GM12878 (cell line): ENCODE results near the gene PDIK1L. TPM values are rescaled to one million over a fixed set of nuclear protein-coding genes. Genes with fewer than 3 reads are reported as not detected.

Experiments used
- ATAC-seq: fragments of 200-7000 bp; cut with Tn5 transposase; 3 replicates; pipeline ENCODE4 v1.9.1; 2020; ENCODE audit warnings: mild to moderate bottlenecking, moderate library complexity
- BruUV-seq: library from RNA; stranded (reverse); fragments of 400-500 nt; replicated peaks from 2 replicates; lab custom pipeline; 2021; lab: Mats Ljungman, UMichigan
- CTCF ChIA-PET: fragments of 300-600 bp; sonication (Branson Sonifier 250); formaldehyde crosslinking; extraction: SDS; loops from one replicate; lab custom pipeline; 2021; ENCODE audit warnings: inconsistent platforms; lab: Yijun Ruan, JAX
- POLR2A ChIA-PET: fragments of 350-600 bp; formaldehyde crosslinking; extraction: SDS; loops from one replicate; lab custom pipeline; 2021; ENCODE audit warnings: inconsistent platforms; lab: Charles Lee
- RAD21 ChIA-PET: fragments of 300-600 bp; sonication (Branson Sonifier 250); formaldehyde crosslinking; loops from one replicate; lab custom pipeline; 2023; ENCODE audit warnings: antibody characterized with exemption; ENCODE audit not compliant: unreplicated experiment; lab: Charles Lee
- SMC1A ChIA-PET: fragments of 300-600 bp; sonication (Branson Sonifier 250); formaldehyde crosslinking; loops from one replicate; lab custom pipeline; 2023; ENCODE audit not compliant: unreplicated experiment, uncharacterized antibody; lab: Charles Lee
- DNase-seq: peaks from one replicate; pipeline ENCODE4 v3.0.0-alpha.2; 2011; ENCODE audit warnings: low read depth, low spot score
- FAIRE-seq: peaks from 3 replicates; lab custom pipeline; 2011; peaks lifted over from hg19 to GRCh38; lab: Jason Lieb, UNC
- H2AFZ ChIP-seq: 2 replicates; pipeline ENCODE4 v1.6.0; 2011; ENCODE audit warnings: low read depth, low read length, control low read depth; ENCODE audit not compliant: control insufficient read depth
- H3K27ac ChIP-seq: 2 replicates; pipeline ENCODE4 v1.5.1; 2011; ENCODE audit warnings: control low read depth; ENCODE audit not compliant: control insufficient read depth, insufficient read depth
- H3K27me3 ChIP-seq, 2 experiments: replicated peaks in 1 of 2; 2 replicates each; pipeline versions ENCODE4 v1.6.0 to v1.6.1; 2011; ENCODE audit warnings: low read length in 1 of 2; ENCODE audit not compliant: control insufficient read depth in 2 of 2, insufficient read depth in 2 of 2
- H3K36me3 ChIP-seq, 2 experiments: 2 replicates each; pipeline ENCODE4 v1.5.1; 2011; ENCODE audit warnings: low read length in 1 of 2; ENCODE audit not compliant: control insufficient read depth in 2 of 2, insufficient read depth in 2 of 2
- H3K4me1 ChIP-seq: 2 replicates; pipeline ENCODE4 v1.6.1; 2011; ENCODE audit warnings: mild to moderate bottlenecking, low read length, moderate library complexity, mixed read lengths; ENCODE audit not compliant: control insufficient read depth, insufficient read depth
- H3K4me2 ChIP-seq: 2 replicates; pipeline ENCODE4 v1.6.0; 2011; ENCODE audit warnings: control low read depth; ENCODE audit not compliant: control insufficient read depth, insufficient read depth
- H3K4me3 ChIP-seq: fragments of 200-600 bp; sonication (generic); 2 replicates; pipeline ENCODE4 v1.5.1; 2016
- H3K79me2 ChIP-seq: 2 replicates; pipeline ENCODE4 v1.6.0; 2011; ENCODE audit warnings: low read length; ENCODE audit not compliant: control insufficient read depth, insufficient read depth
- H3K9ac ChIP-seq: 2 replicates; pipeline ENCODE4 v1.8.0; 2011; ENCODE audit warnings: low read length, control low read depth, mixed read lengths; ENCODE audit not compliant: control insufficient read depth, insufficient read depth
- H3K9me3 ChIP-seq: replicated peaks from 3 replicates; pipeline ENCODE4 v1.5.1; 2011; ENCODE audit warnings: mild to moderate bottlenecking, low read length; ENCODE audit not compliant: control insufficient read depth, insufficient read depth
- H4K20me1 ChIP-seq: 2 replicates; pipeline ENCODE4 v1.6.0; 2011; ENCODE audit not compliant: control insufficient read depth, insufficient read depth
- BACH1 ChIP-seq: fragments of 450-650 bp; IDR thresholded peaks from 2 replicates; pipeline ENCODE4 v1.6.1; 2017; ENCODE audit warnings: mild to moderate bottlenecking, borderline replicate concordance
- CHD2 ChIP-seq: IDR thresholded peaks from 2 replicates; pipeline ENCODE4 v1.6.1; 2011; ENCODE audit warnings: low read depth, low read length, improper control_type of control experiment, borderline replicate concordance
- CREB1 ChIP-seq: IDR thresholded peaks from 2 replicates; pipeline ENCODE4 v1.6.1; 2012; ENCODE audit warnings: low read depth, mild to moderate bottlenecking, inconsistent platforms
- PML ChIP-seq: IDR thresholded peaks from 2 replicates; pipeline ENCODE4 v1.6.1; 2012; ENCODE audit warnings: low read length, inconsistent platforms
- POLR2AphosphoS2 ChIP-seq: IDR thresholded peaks from 2 replicates; pipeline ENCODE4 v1.6.1; 2011; ENCODE audit warnings: low read depth, mild to moderate bottlenecking, low read length, improper control_type of control experiment, moderate library complexity
- RAD51 ChIP-seq: fragments of 450-650 bp; IDR thresholded peaks from 2 replicates; pipeline ENCODE4 v1.6.1; 2016; ENCODE audit warnings: moderate library complexity, mild to moderate bottlenecking, inconsistent platforms
- WGBS: methylation state at CpG from one replicate; pipeline ENCODE4 v1.1.6; 2016; ENCODE audit warnings: low lambda C conversion rate; ENCODE audit not compliant: insufficient replicate concordance, insufficient coverage; ENCODE audit errors: missing lambda C conversion rate; 5-methylcytosine and 5-hydroxymethylcytosine counted together
- in situ Hi-C: fragments of 300-500 bp; cut with MboI; formaldehyde crosslinking; loops from 9 replicates; pipeline ENCODE4 v1.14.3; 2018; ENCODE audit warnings: mixed read lengths
- intact Hi-C: fragments of 100-400 bp; cut with micrococcal nuclease; formaldehyde crosslinking; loops from one replicate; pipeline ENCODE4 v1.14.2; 2022; ENCODE audit not compliant: unreplicated experiment
- polyA plus RNA-seq, 11 experiments: library from polyadenylated mRNA; depleted of rRNA in 4 of 11; unstranded in 6 of 11; stranded (reverse) in 5 of 11; fragments of >200 nt; fragmentation: Nextera tagmentation in 4 of 11; fragmentation: Illumina TruSeq in 1 of 11; extraction: Ambion mirVana in 4 of 11; extraction: Trizol in 1 of 11; gene quantifications; 1 replicate in 1 of 11; 2 replicates in 10 of 11; pipeline versions ENCODE4 v1.2.1 to v1.2.3, GENCODE V29; 2011 to 2016; ENCODE audit warnings: inconsistent platforms in 2 of 11, missing spikeins in 2 of 11, low read depth in 1 of 11
- total RNA-seq, 4 experiments: library from RNA; depleted of rRNA in 3 of 4; stranded (reverse); fragments of >200 nt in 3 of 4; fragmentation: Illumina TruSeq in 1 of 4; extraction: Trizol in 1 of 4; gene quantifications; 2 replicates each; pipeline versions ENCODE4 v1.2.1 to v1.2.3, GENCODE V29; 2013 to 2021

PDIK1L gene
- total and polyA plus RNA-seq, 10 of the 15 experiments (the other 5 are each of a cell fraction or from before 2014, with no cell fraction given), result 4.0 to 15.9 (median 10.5) TPM

DNA sequence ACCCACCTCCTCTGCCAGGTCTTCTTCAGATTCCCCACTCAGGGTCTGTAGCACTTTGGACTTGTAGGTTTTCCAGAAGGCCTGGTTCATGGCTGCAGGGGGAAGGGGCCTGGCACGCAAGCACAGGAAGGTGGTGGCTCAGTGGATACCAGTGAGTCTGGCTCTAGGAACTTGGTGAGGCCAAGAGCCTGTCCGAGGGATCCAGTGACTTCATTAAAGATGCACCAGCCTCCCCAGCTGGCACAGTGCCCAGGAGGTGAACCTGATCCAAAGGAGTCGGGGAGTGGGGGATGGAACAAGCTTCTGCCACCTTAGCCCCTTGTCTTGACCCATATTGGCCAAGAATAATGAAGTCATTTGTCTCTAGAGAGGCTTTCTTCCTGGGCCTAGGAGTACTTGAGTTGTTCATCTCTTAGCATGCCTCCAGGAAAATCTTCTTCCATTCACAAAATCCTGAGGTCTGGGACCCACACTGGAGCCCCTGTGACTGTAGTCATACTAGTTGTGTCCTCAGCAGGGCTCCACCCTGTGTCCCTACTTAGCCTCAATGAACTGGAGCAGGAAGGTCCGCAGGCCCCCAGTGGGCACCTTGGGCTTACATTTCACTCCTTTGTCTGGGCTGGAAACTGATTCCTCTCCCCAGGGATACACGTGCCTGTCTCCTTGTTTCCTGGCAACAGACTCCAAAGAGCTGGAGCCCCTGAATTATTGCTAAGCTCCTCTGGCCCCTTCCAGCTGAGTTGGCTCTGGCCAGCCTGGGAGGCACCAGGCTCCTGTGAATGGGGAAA lies 57.0 kb downstream of the PDIK1L start, which contains the start of gene C1orf232:
C1orf232 (minus strand) TSS at position 554 of the 788 bp plus-strand sequence; CDS start at position 90, 464 bp downstream.
- POLR2A ChIA-PET, result interaction anchor here (2.0 kb wide), 1 partner anchor 66 kb away, joined by 11 read pairs; the partner anchor contains the start of gene CEP85
- no peaks in the 10 kb centered on the region; a peak in 1 of 4 replicates for H3K36me3 ChIP-seq
- in situ Hi-C loops (no loop called here), intact Hi-C loops (loop anchor here (1.0 to 10.0 kb wide), 3 partner anchors 66 to 226 kb away; partner anchors contain the start of gene CEP85)
- BruUV-seq, result no TSS peak
- ATAC-seq, result no peak
- H3K9ac ChIP-seq, result peak within 1 kb of the TSS; percentile 90
- RAD21 ChIA-PET, result interaction anchor here (0.6 to 1.0 kb wide), 3 partner anchors 65 to 273 kb away, joined by 3 to 5 read pairs (median 3); partner anchors contain the start of gene CEP85
- CTCF ChIA-PET, result interaction anchor here (1.3 to 5.8 kb wide), 9 partner anchors 11 to 249 kb away, joined by 3 to 110 read pairs (median 5); partner anchors contain the start of gene CEP85
- H3K9me3 ChIP-seq, result no peaks in the 10 kb centered on the region; the same call in 2 of the 3 replicates
- peaks cover 0 to 3% of the 10 kb centered on the region in 2 experiments; a peak in 3 of 4 replicates for H3K27me3 ChIP-seq
- peak within 1 kb of the TSS; percentile 97 for H3K4me3 ChIP-seq
- peaks cover 12% of the 10 kb centered on the region for H3K4me1 ChIP-seq
- H3K27ac ChIP-seq, result peak within 1 kb of the TSS; percentile 79
- FAIRE-seq, result no peak
- 53% methylated on average over 5 of the region's 5 CpGs for WGBS
- TF ChIP-seq PML (no peak), RAD51 (no peak), CREB1 (no peak), BACH1 (no peak), CHD2 (no peak), POLR2AphosphoS2 (no peak)
- TF ChIP-seq, all 136 proteins: peak for 0
- DNase-seq, result no peak
- SMC1A ChIA-PET, result interaction anchor here (1.7 kb wide), 1 partner anchor 153 kb away, joined by 8 read pairs; no protein-coding TSS in a partner anchor
- H3K4me2 ChIP-seq, result peak within 1 kb of the TSS; percentile 93
- no peaks in the 10 kb centered on the region for H4K20me1 ChIP-seq
- H2AFZ ChIP-seq, result peak within 1 kb of the TSS; percentile 72
- H3K79me2 ChIP-seq, result peaks cover 12% of the 10 kb centered on the region
